ENCODE measurements around the gene MAPT.
A peak's percentile ranks its signal among the peaks of the same experiment; 100 is the strongest.
"Not testable (repeated sequence)": the region's sequence is repeated elsewhere in the genome, so short reads cannot be mapped to it uniquely, and the experiment has no call there.

The MAPT gene

GRCh38 chr17:45931677-45932076 is 37.3 kb downstream of the MAPT start:
- DNase-seq, result no peak

GRCh38 chr17:45934044-45934979 is 40.0 kb downstream of the MAPT start:
- no peak for DNase-seq

GRCh38 chr17:45935197-45935709 is 40.9 kb downstream of the MAPT start:
- DNase-seq, result no peak

GRCh38 chr17:45935710-45936509 is 41.6 kb downstream of the MAPT start:
- no peak for DNase-seq

GRCh38 chr17:45936610-45937009 is 42.3 kb downstream of the MAPT start:
- peak; percentile 86 for DNase-seq

- DNase-seq, result not testable (repeated sequence)
Observed at GRCh38 chr17:45937186-45937585, 42.8 kb downstream of the MAPT start.

- no peak for DNase-seq
Observed at GRCh38 chr17:45939395-45939794, 45.0 kb downstream of the MAPT start.

GRCh38 chr17:45940293-45940692 is 45.9 kb downstream of the MAPT start:
- no peak for DNase-seq

- peak; percentile 80 for DNase-seq
Observed at GRCh38 chr17:45940826-45941225, 46.5 kb downstream of the MAPT start.

GRCh38 chr17:45941395-45941794 is 47.0 kb downstream of the MAPT start:
- no peak for DNase-seq

- no peak for DNase-seq
Observed at GRCh38 chr17:45942284-45942683, 47.9 kb downstream of the MAPT start.

- no peak for DNase-seq
Observed at GRCh38 chr17:45946841-45947256, 52.5 kb downstream of the MAPT start.

- DNase-seq, result no peak
Observed at GRCh38 chr17:45948498-45948880, 54.1 kb downstream of the MAPT start.

- no peak for DNase-seq
Observed at GRCh38 chr17:45948881-45949624, 54.7 kb downstream of the MAPT start.

GRCh38 chr17:45949755-45950320 is 55.5 kb downstream of the MAPT start:
- no peak for DNase-seq

GRCh38 chr17:45950888-45951287 is 56.5 kb downstream of the MAPT start:
- no peak for DNase-seq

GRCh38 chr17:45951403-45951802 is 57.0 kb downstream of the MAPT start:
- DNase-seq, result no peak

- no peak for DNase-seq
Observed at GRCh38 chr17:45951941-45952340, 57.6 kb downstream of the MAPT start.

GRCh38 chr17:45952814-45953320 is 58.5 kb downstream of the MAPT start:
- DNase-seq, result no peak

GRCh38 chr17:45953561-45953960 is 59.2 kb downstream of the MAPT start:
- DNase-seq, result no peak

GRCh38 chr17:45954914-45955313 is 60.6 kb downstream of the MAPT start:
- no peak for DNase-seq

- DNase-seq, result no peak
Observed at GRCh38 chr17:45955326-45955725, 61.0 kb downstream of the MAPT start.

All from DMS79 (cell line).